ENCODE results near the gene MGAM2. TPM values are rescaled to one million over a fixed set of nuclear protein-coding genes. Genes with fewer than 3 reads are reported as not detected.

Gene MGAM2
- total RNA-seq, 1 donor from 2014 or later, result not detected

DNA sequence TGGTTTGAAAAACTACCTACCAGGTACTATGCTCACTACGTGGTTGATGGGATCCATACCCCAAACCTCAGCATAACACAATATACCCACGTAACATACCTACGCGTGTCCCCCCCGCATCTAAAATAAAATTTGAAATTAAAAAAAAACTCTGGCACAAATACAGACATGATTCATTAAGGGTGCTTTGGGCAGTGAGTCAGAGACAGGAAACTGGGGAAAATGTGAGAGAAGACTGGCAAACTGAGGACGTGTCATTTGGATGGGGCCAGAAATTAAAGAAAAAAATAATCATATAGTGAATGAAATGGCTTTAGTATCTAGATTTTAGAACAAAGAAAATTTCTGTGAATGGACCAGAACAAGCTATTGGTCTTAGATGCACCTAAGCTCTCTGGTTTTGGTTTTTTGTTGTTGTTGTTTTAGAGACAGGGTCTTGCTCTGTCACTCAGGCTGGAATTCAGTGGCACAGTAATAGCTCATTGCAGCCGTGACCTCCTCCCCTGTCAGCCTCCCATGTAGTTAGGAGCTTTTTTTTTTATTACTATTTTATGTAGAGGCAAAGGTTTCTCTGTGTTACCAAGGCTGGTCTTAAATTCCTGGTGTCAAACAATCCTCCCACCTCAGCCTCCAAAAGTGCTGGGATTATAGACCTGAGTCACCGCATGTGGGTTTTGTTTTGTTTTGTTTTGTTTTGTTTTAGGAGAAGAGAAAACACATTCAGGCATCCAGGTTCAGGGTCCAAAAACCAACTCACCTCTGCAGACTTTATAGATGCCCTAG is 152.3 kb downstream of the MGAM2 start:
- intact Hi-C loops (cut with micrococcal nuclease), result no loop called here
- H3K27me3 ChIP-seq (ENCODE audit: low read depth), result peaks cover 5% of the 10 kb centered on the region
- no peaks in the 10 kb centered on the region for H3K36me3 ChIP-seq
- no peaks in the 10 kb centered on the region for H3K4me1 ChIP-seq
- H3K27ac ChIP-seq (replicated peaks), result no peak overlapping the region
- DNase-seq, result no peak
- H3K4me3 ChIP-seq, result no peak overlapping the region
- TF ChIP-seq, protein P1, sequence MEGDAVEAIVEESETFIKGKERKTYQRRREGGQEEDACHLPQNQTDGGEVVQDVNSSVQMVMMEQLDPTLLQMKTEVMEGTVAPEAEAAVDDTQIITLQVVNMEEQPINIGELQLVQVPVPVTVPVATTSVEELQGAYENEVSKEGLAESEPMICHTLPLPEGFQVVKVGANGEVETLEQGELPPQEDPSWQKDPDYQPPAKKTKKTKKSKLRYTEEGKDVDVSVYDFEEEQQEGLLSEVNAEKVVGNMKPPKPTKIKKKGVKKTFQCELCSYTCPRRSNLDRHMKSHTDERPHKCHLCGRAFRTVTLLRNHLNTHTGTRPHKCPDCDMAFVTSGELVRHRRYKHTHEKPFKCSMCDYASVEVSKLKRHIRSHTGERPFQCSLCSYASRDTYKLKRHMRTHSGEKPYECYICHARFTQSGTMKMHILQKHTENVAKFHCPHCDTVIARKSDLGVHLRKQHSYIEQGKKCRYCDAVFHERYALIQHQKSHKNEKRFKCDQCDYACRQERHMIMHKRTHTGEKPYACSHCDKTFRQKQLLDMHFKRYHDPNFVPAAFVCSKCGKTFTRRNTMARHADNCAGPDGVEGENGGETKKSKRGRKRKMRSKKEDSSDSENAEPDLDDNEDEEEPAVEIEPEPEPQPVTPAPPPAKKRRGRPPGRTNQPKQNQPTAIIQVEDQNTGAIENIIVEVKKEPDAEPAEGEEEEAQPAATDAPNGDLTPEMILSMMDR (IDR thresholded peaks at IDR 0.05; ENCODE audit: borderline replicate concordance), result no peak
- H3K9me3 ChIP-seq (replicated peaks), result peaks cover 23% of the 10 kb centered on the region

Other genes with a start within 250 kb of the MGAM2 start
- gene OR9A4, start 195.3 kb upstream of the MGAM2 start, total RNA-seq, result not detected
- 0.47 TPM for gene CLEC5A, start 164.7 kb upstream of the MGAM2 start, total RNA-seq
- gene TAS2R38, start 137.9 kb upstream of the MGAM2 start, total RNA-seq, result not detected
- 0.82 TPM for gene MGAM, start 115.8 kb upstream of the MGAM2 start, total RNA-seq
- not detected for gene PRSS58, start 146.3 kb downstream of the MGAM2 start, total RNA-seq

All from left ventricle myocardium inferior (tissue), 1 donor.